GM15510 (cell line): Measurements from ENCODE around the gene KCNA5.

ENCODE experiments used
- POLR2A ChIP-seq: IDR thresholded peaks from 3 replicates; pipeline ENCODE4 v1.6.1; 2011; ENCODE audit warnings: borderline replicate concordance; ENCODE audit not compliant: insufficient read length; ENCODE audit errors: extremely low read depth

KCNA5 gene

GRCh38 chr12:5068126-5068525, 24.4 kb downstream of the KCNA5 start:
- no peak for TF ChIP-seq POLR2A

- no peak for TF ChIP-seq POLR2A
These were observed 24.9 kb downstream of the KCNA5 start for GRCh38 chr12:5068619-5069018.

GRCh38 chr12:5070090-5070489, 26.4 kb downstream of the KCNA5 start:
- no peak for TF ChIP-seq POLR2A

GRCh38 chr12:5071496-5071895, 27.8 kb downstream of the KCNA5 start:
- TF ChIP-seq POLR2A = no peak

- no peak for TF ChIP-seq POLR2A
These were observed 28.6 kb downstream of the KCNA5 start for GRCh38 chr12:5072311-5072710.

- no peak for TF ChIP-seq POLR2A
These were observed 29.4 kb downstream of the KCNA5 start for GRCh38 chr12:5073054-5073453.

- TF ChIP-seq POLR2A = no peak
These were observed 30.2 kb downstream of the KCNA5 start for GRCh38 chr12:5073853-5074252.

- TF ChIP-seq POLR2A = no peak
These were observed 33.1 kb downstream of the KCNA5 start for GRCh38 chr12:5076761-5077160.

- TF ChIP-seq POLR2A = no peak
These were observed 34.7 kb downstream of the KCNA5 start for GRCh38 chr12:5078423-5078822.

GRCh38 chr12:5081016-5081415, 37.3 kb downstream of the KCNA5 start:
- TF ChIP-seq POLR2A = no peak

- TF ChIP-seq POLR2A = no peak
These were observed 40.5 kb downstream of the KCNA5 start for GRCh38 chr12:5083955-5084849.

- TF ChIP-seq POLR2A = no peak
These were observed 42.2 kb downstream of the KCNA5 start for GRCh38 chr12:5085896-5086295.

- no peak for TF ChIP-seq POLR2A
These were observed 44.3 kb downstream of the KCNA5 start for GRCh38 chr12:5087831-5088554.

- no peak for TF ChIP-seq POLR2A
These were observed 45.0 kb downstream of the KCNA5 start for GRCh38 chr12:5088586-5089264.

GRCh38 chr12:5094551-5094950, 50.9 kb downstream of the KCNA5 start:
- TF ChIP-seq POLR2A = no peak
